HL-60 (cell line): Measurements from ENCODE around the gene HOXB7.

Experiments
- DNase-seq, 2 experiments: peaks; one replicate each; pipeline ENCODE4 v3.0.0-alpha.2; 2010 to 2020; ENCODE audit warnings: low read depth in 1 of 2, low spot score in 1 of 2
- H3K27ac ChIP-seq: fragments of 250-450 bp; sonication (Bioruptor Pico); replicated peaks from 2 replicates; pipeline ENCODE4 v1.5.1; 2020; ENCODE audit warnings: mild to moderate bottlenecking, moderate library complexity
- H3K27me3 ChIP-seq: fragments of 250-450 bp; sonication (Bioruptor Pico); 2 replicates; pipeline ENCODE4 v1.5.1; 2021; ENCODE audit warnings: mild to moderate bottlenecking, moderate library complexity; ENCODE audit not compliant: insufficient read depth, poor library complexity, severe bottlenecking
- H3K4me3 ChIP-seq: replicated peaks from 2 replicates; pipeline ENCODE4 v1.5.1; 2011; ENCODE audit warnings: mild to moderate bottlenecking, control low read depth, low read length; ENCODE audit not compliant: insufficient read depth
- CTCF ChIP-seq: IDR thresholded peaks from one replicate; pipeline ENCODE4 v1.5.1; 2011; ENCODE audit warnings: low read length, control low read depth, inconsistent platforms; ENCODE audit not compliant: insufficient read depth
- GABPA ChIP-seq: IDR thresholded peaks from 2 replicates; pipeline ENCODE4 v1.6.1; 2012; ENCODE audit warnings: low read depth
- POLR2AphosphoS5 ChIP-seq: IDR thresholded peaks from 2 replicates; pipeline ENCODE4 v1.6.1; 2012; ENCODE audit warnings: low read depth
- REST ChIP-seq: IDR thresholded peaks from 2 replicates; pipeline ENCODE4 v1.6.1; 2012; ENCODE audit warnings: low read depth; ENCODE audit not compliant: insufficient replicate concordance
- SPI1 ChIP-seq: IDR thresholded peaks from 2 replicates; pipeline ENCODE4 v1.6.1; 2012; ENCODE audit warnings: low read depth, mild to moderate bottlenecking, borderline replicate concordance

HOXB7 gene

GRCh38 chr17:48601539-48602425, 9.0 kb downstream of the HOXB7 start:
- TF ChIP-seq GABPA (no peak), CTCF (no peak), SPI1 (no peak), REST (no peak), POLR2AphosphoS5 (no peak)
- Histone ChIP-seq H3K27ac (no peak overlapping the region), H3K4me3 (no peak overlapping the region), H3K27me3 (peaks cover 87% of the 10 kb centered on the region)
- DNase-seq, result no peak

- no peak for DNase-seq
- TF ChIP-seq GABPA (no peak), CTCF (no peak), SPI1 (no peak), POLR2AphosphoS5 (no peak), REST (no peak)
- H3K27me3 ChIP-seq, result peaks cover 90% of the 10 kb centered on the region
- no peak overlapping the region for H3K4me3 ChIP-seq
- no peak overlapping the region for H3K27ac ChIP-seq
Observed at GRCh38 chr17:48601207-48601538, 9.6 kb downstream of the HOXB7 start.

GRCh38 chr17:48600244-48601098, 10.3 kb downstream of the HOXB7 start:
- DNase-seq, result no peak
- Histone ChIP-seq H3K27ac (no peak overlapping the region), H3K4me3 (no peak overlapping the region), H3K27me3 (peaks cover 90% of the 10 kb centered on the region)
- TF ChIP-seq REST (no peak), GABPA (no peak), SPI1 (no peak; the same call in 1 of the 2 replicates), CTCF (no peak), POLR2AphosphoS5 (no peak)
